Dedifferentiated amniotic fluid mesenchymal stem cell (primary cell): ENCODE measurements around the gene AGAP1.

Source experiments
- DNase-seq: peaks from one replicate; pipeline ENCODE4 v3.0.0-alpha.2; 2016; ENCODE audit errors: extremely low spot score

The AGAP1 gene

DNA sequence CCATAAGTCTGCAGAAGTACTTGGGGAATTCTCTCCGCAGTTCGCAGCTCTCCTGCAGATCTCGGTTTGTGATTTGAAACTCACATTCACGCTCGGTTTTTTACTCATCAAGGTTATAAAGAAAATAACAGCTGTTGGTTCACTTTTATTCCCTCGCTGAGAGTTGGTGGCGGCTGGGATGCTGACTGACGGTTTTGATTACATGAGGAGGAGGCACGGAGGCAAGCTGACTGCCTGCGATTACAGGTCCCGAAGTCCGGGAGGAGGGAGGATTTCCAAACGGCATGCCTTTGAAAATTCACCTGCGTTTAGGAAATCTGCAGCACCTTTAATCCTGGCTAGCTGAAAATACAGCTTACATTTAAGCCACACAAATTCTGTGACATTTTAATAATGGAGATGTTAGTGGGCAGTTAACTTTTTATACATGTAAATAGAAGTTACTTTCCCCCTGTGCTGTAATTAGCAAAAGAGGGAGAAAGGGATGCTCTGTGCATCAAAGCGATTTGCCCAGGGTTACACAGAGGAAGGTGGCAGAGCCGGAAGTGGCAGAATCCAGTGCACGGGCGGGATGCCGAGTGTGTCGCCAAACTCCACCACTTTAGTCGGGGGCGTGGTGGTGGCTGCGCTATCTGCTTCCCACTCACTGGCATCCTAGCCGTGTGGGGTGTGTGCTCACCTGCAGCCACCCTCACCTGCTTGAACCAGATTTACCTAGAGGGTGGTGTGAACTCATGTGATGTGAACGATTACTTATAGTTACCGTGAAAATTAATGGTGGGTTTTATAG is 14.7 kb downstream of the AGAP1 start:
- DNase-seq, result no peak

DNA sequence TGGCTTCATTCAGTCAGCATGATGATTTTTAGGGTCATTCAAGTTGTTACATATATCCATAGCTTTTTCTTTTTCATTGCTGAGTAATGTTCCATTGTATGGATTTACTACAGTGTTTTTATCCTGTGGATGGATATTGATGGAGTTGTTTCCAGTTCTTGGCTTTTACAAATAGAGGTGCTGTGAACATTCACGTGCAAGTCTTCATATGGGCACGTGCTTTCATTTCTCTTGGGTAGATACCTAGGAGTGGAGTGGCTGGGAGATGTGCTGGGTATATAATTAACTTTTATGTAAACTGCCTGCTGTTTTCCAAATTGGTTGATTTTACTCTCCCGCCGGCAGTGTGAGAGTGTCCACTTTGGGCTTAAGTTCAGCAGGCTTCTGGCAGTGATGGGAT is 16.5 kb downstream of the AGAP1 start:
- no peak for DNase-seq

DNA sequence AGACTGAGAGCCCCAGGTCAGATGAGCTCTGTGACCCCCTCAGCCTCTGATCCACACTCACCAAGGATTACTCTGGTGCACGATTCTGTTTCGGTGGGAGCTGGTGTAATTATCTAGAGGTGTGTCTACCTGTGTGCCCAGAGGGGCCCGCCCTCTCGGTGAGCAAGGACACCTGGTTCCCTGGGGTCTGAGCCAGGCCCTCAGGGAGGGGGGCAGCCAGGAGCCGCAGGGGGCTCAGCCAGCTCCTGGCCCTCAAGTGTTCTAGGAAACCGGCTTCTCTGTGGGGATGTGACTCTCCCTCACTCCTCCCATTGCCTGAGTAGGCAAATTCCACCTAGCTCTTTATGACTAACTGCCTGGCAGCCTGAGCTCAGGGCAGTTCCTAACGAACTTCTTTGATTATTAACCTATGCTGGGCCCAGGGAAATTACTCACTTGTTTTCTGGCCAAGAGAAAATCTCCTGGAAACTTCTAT is 17.4 kb downstream of the AGAP1 start:
- peak; percentile 26 for DNase-seq

DNA sequence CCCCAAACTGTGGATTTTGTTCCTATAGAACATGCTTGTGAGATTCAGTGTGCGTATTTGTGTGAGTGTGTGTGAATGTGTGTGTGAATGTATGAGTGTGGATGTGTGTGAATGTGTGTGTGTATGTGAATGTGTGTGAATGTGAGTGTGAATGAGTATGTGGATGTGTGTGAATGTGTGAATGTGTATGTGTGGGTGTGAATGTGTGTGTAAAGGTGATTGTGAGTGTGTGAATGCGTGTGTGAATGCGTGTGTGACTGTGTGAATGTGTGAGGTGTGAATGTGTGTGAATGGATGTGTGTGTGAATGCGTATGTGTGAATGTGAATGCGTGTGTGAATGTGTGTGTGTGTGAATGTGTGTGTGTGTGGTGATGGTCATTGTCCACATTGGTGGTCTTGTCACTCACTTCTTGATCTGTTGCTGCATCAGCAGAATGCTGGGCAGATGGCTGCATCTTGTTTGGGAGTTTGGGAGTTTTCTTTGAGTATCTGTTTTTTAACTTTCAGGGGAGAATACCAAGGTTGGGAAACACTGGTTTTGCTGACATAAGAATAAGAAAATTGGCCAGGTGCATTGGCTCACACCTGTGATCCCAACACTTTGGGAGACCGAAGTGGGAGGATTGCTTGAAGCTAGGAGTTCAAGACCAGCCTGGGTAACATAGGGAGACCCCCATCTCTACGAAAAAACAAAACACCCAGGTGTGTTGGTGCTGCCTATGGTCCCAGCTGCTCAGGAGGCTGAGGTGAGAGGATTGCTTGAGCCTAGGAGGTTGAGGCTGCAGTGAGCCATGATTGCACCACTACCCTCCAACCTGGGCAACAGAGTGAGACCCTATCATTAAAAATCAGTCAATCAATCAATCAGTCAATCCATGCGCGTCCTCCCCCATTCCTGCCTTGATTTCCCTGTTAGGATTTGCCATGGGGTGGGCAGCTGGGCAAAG is 18.2 kb downstream of the AGAP1 start:
- DNase-seq, result no peak

DNA sequence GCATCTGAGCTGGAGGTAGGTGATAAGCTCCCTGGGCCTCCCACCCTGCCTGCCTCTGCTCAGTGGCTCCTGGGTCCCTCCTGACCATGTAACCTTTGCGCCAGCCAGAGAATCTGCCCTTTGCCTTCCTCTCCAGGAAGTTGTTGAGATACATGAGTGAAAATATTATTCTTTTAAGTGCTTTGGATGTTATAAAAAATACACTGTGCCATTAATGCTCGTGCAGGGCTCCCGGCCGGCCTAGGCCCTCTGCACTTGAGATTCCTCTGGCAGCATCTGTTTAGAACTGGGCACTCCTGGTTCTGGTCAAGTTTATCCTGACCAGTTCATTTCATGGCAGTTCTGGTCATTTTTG is 18.8 kb downstream of the AGAP1 start:
- no peak for DNase-seq

DNA sequence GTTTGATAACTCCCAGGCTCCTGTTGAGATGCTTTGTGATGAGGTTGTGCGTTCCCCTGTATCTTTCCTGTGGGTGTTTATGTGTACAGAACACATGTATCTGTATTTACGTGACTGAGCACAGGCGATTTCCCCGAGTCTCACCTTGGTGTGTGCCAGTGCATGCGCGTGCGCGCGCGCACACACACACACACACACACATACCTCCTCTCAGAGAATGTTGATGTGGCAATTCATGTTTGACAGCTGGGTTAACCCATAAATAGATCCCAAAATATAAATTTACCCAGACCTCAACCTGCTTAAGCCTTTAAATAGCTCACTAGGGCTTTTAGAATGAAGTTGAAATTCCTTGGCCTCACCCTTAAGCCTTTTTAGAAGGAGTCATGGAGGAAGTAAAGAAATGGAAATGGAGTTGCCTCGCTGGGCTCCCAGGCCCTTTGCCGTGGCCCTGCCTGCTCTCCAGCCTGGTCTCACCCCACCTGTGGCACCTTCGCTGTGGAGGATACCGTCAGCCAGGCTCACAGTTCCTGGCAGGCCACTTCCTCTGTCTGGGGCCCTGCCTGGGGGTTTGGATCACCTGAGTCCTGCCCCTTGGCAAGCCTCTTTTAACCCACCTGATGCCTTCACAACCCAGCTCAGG is 20.3 kb downstream of the AGAP1 start:
- DNase-seq, result no peak

DNA sequence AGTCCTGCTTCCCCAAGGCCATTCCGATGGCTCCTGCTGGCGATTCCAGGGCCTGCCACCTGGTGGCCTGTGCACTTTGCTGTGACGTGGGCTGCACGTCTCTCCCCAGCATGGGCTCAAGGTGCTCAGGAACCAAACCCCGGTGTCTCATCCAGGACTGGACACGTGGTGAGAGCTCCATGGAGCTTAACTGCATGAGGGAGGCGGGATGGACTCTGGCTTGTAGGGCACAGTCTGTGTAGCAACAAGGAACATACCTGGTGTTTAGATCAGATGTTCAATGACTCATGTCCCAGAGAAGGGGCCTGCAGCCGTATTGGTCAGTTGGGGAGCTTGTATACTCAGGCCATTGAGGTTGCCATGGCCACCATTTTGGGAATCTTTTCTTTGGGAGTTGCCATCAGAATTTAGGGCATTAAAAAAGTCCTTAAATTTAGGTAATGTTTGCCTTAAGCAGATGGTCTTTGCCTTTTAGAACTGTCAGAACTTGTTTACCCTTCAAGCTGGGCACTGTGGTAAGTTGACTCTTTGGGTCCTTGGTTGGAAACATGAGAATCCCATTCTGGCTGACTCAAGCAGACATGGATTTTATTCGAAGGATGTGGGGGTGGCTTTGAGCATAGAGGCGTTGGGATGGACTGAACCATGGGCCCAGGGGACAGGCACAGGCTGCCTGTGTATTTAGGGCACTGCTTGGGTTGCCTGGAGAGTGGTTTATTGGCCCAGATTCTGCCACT is 21.0 kb downstream of the AGAP1 start:
- DNase-seq, result no peak

DNA sequence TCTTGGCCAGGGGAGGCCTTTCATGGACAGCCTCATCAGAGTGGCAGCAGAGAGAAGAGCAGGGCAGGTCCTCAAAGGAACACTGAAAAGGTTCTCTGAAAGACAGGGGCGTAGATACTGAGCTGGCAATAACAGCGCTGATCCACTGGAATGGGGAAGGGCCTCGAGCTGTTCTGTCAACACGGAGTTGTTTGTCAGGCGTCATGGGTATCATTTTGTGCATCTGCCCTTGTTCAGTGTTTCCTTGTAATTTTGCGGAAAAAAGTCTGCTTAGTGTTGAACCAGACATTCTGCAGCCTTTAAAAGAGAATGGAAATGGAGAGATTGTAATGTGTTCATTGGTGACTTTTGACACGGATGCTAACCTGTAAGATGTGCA is 21.5 kb downstream of the AGAP1 start:
- no peak for DNase-seq

DNA sequence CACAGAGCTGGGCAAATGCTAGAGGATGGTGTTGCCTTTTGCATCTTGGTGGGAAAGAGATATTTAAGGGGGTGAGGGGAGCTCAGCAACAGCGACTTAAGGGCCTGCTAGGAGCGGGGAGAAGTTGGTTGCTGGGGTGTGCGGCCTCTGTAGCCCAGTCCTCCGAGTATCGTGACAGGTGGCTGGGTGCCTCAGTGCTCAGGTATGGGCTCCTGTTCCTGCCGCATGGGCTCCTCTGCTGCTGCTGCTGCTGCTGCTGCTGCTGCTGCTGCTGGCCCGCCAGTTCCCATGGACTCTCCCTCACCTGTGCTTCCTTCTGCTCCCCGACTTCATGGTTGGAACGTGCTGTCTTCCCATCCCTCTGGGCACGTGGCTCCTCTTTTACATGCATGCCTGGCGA is 22.0 kb downstream of the AGAP1 start:
- no peak for DNase-seq

DNA sequence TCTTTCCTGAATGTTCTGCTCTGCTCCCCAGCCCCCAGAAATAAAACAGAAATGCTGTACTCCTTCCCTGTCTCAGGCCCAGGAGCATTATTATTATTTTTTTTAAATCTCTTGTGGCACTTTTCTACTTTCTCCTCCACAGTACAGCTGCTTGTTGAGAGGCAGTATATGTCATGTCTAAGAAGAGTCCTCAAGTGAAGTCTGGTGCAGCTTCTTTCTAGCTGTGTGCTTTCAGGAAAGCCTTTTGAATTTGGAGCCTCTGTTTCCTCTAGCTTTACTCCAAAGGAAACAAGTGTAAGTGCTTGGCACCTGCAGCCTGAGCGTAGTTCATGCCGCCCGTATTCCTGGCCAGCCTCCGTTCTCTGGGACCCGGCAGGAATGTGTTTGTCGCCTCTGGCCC is 22.4 kb downstream of the AGAP1 start:
- no peak for DNase-seq

DNA sequence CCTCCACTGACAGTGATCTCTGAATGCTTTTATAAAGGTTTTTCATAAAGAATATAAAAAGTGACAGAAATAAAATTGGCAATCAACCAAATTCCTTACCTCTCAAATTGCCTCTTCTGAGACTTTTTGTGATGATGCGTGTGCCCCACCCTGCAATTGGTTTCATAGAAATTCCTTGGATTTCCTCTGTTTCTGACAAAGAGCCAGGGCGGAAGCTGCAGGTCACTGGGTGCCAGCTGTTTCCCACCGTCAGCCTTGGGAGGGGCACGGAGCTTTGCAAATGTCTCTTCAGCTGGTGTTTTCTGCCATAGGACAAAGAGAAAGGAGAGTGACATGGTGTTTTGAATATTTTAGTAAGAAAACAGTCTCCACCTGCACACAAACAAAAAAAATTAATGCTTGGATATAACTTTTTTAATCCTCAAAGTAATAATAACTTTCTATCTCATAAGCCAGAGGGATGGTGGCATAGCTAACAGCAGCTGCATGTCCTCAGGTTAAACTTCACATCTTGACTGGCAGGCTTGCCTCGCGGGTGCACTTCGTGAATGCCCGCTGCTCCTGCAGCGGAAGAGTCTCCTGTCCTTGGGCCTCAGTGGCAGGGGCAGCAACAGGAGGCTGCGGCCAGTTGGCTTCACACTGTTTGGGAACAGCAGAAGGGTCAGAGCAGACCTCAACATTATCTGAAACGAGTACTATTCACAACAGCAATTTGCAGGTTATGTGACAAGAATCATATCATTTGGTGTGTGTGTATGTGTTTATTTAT is 24.7 kb downstream of the AGAP1 start:
- DNase-seq, result no peak

DNA sequence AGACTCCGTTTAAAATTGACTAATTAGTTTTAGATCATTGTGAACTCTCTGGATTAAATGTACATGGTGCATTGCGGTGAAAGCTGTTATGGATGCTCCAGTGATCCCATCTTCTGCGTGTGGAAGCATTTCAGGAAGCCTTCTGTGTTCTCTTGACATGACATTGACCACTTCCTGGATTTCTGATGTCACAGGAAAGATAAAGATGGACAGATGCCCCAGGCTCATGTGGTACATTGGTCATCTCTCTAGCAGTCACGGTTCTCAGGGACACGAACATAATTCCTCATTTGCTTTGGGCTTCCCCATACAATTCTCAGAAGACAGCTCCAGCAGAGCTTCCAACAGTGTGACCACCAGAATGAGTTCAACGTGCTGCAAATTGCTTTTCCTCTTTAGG is 26.9 kb downstream of the AGAP1 start:
- no peak for DNase-seq

DNA sequence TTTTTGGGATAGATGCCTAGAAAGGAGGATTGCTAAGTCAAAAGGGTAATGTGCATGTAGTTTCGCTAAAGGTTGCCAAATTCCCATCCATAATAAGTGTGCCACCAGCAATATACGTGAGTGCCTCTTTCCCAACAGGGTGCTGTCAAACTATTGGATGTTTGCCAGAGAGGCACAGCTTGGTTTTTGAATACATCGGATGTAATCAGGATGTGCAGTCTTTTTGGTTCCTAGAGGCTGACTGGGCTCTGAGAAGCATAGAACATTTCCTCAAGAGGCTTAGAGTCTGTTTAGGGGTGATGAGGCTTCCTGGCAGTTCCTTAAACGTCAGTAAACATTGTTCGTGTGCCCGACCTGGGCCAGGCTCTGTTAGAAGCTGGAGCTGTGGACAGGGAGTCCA is 28.0 kb downstream of the AGAP1 start:
- DNase-seq, result no peak

DNA sequence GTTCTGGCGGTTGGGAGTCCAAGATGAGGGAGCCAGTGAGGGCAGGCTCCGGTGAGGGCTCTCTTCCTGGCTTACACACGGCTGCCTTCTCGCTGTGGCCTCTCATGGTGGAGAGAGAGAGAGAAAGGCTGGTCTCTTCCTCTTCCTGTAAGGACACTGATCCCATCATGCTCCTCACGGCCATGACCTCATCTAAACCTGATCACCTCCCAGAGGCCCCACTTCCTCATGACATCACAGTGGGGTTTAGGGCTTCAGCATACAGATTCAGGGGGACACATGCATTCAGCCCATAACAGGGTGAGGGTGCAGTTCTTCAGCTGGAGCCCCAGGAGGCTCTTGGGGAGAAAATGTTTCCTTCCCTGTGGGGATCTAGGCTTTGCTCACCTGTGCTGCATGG is 29.2 kb downstream of the AGAP1 start:
- DNase-seq, result no peak

DNA sequence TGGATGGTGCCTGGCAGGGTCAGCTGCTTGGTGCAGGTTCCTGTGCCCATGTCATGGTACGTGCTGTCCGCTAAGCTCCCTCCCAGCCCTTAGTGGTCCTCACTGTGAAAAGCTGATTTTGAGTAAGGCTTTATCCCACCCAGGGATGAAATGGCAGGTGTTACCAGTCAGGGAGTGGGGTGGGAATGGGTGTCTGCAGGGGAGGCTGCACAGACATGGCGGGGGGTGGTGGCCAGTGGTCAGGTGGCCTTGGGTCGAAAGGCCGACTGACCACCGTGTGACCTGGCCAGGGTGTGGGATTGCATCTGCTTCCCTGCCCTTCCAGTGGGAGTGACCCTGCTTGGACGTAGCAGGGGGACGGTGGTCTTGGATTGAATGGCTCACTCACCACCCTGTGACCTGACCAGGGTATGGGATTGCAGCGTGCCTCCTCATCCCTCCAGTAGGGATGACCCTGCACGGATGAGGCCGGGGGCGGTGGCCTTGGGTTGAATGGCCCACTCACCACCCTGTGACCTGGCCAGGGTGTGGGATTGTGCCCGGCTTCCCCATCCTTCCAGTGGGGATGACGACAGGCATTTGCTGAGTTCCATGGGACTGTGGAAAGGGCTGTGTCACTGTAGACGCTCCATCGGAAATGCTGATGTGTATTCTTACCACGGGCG is 29.8 kb downstream of the AGAP1 start:
- DNase-seq, result no peak

DNA sequence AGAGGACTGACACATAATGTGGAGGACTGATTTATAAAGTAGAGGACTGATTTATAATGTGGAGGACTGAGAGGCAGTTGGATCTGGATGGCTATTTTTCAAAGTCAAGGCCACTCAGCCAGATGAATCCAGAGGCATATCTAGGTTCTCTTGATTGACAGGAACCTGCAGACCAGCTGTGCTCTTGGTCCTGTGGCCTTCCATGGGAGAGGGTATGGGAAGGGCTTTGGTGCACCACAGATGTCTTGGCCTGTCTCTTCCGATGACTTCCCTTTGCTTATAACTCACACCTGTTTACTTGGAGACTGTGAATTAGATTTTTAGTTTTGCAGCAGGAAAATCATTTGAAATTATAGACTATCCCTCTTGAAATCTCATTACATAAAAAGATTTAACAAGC is 32.3 kb downstream of the AGAP1 start:
- no peak for DNase-seq

DNA sequence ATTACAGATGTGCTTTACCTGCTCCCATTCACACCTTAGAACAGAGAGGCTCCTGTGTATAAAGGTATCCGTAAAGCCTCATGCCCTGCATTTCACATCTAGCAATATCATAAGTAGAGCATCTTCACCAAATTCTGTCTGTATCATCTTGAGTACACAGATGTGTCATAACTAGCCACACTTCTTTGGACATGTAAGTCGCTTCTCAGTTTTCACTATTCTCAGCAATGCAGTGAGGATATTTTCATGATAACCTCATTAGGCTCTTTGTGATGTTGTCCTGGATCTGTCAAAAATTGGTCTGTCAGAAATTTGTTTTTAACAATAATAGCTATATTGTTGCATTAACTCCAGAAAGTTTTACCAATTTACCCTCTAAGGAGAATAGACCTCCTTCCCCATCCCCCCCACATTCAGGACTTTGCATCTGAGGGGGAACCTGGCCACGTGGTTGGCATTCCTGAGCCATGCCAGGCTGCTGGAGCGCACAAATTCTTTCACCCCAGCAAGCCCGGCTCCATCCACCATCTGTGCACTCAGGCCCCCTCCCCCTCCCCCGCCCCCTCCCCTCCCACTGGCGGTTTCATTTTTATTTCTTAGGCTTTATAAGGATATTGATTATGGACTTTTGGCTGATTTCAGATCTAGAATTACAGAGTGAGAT is 34.1 kb downstream of the AGAP1 start:
- DNase-seq, result no peak

DNA sequence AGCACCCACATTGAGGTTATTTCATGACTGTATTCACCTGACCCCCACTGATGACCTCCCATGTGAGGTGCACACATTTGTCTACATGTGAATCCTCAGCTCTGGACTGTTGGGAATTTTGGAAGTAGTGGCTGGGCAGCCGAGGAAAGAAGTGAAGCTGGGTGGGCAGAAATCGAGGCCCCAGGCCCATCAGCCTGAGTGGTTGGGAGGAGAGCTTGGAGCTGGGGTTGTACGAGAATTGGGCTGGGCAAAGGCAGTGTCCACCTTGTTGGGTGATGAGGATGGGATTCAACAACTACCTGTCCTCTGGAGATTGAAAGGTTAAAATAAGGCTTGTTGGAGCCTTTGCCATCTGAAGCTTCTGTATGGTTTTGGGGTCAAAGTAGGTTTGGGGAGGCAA is 35.8 kb downstream of the AGAP1 start:
- DNase-seq, result no peak

DNA sequence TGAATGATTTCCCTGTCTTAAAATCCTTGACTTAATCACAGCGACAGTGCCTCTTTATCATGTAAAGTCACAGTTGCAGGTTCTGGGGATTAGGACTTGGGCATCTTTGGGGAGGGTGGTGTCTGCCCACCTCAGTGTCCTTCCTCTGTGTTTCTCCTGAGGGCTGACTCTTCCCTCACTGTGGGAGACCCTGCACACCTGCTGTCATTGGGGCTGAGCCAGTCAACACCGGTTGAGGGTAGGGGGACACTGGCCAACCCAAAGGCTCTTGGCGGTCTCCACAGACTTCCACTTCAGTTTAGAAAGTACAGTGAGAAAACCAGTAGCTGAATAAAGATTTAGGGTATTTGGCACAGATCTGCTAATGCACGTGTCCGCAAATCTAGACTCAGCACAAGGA is 36.9 kb downstream of the AGAP1 start:
- no peak for DNase-seq

DNA sequence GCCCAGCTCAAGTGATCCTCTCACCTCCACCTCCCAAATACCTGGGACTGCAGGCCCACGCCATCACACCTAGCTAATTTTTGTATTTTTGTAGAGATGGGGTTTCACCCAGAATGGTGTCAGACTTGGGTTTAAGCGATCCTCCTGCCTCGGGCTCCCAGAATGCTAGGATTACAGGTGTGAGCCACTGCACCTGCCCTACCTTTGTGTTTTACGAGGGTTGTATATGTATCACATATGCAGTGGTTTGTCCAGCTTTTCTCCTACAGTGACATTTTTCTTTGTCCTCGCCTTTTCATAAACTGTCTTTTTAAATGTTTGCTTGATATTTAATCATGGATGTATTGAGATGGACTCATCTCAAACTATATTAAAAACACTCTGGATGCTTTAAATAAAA is 38.5 kb downstream of the AGAP1 start:
- DNase-seq, result no peak
